Sigmoid colon (tissue), 4 donors: ENCODE results near the gene GSG1L.

Source experiments
- EP300 ChIP-seq, 4 donors: sonication (generic); formaldehyde crosslinking; IDR thresholded peaks; one replicate each; pipeline ENCODE4 v1.6.1; 2017; ENCODE audit warnings: antibody characterized with exemption in 4 of 4
- POLR2AphosphoS5 ChIP-seq, 4 donors: sonication (generic); formaldehyde crosslinking; IDR thresholded peaks; one replicate each; pipeline ENCODE4 v1.6.1; 2017; ENCODE audit warnings: antibody characterized with exemption in 4 of 4
- TF ChIP-seq, protein P1 (sequence below), 4 experiments: fragments of 450-650 bp in 3 of 4; fragments of 200-600 bp in 1 of 4; IDR thresholded peaks; one replicate each; pipeline ENCODE4 v1.5.1; 2016 to 2019; ENCODE audit warnings: antibody characterized with exemption in 4 of 4, mild to moderate bottlenecking in 3 of 4, moderate library complexity in 2 of 4

DNA sequence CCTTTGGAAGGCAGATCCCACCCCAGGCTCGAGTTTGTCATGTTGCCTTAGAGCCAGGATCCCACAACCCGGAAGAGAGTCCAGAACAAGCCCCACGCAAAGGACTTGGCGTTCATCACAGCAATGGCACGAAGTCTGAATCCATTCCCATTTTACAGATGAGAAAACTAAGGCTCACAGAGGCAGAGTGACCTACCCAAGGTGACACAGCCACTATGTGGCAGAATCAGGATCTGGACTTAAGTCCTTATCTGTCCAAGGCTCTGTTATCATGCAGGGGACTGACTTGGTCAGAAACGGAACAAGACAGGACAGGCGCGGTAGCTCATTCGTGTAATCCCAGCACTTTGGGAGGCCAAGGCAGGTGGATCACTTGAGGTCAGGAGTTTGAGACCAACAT is 86.5 kb downstream of the GSG1L start:
- TF ChIP-seq EP300 (IDR thresholded peaks at IDR 0.05) (no peak), POLR2AphosphoS5 (IDR thresholded peaks at IDR 0.05) (no peak)
- TF ChIP-seq, protein P1, sequence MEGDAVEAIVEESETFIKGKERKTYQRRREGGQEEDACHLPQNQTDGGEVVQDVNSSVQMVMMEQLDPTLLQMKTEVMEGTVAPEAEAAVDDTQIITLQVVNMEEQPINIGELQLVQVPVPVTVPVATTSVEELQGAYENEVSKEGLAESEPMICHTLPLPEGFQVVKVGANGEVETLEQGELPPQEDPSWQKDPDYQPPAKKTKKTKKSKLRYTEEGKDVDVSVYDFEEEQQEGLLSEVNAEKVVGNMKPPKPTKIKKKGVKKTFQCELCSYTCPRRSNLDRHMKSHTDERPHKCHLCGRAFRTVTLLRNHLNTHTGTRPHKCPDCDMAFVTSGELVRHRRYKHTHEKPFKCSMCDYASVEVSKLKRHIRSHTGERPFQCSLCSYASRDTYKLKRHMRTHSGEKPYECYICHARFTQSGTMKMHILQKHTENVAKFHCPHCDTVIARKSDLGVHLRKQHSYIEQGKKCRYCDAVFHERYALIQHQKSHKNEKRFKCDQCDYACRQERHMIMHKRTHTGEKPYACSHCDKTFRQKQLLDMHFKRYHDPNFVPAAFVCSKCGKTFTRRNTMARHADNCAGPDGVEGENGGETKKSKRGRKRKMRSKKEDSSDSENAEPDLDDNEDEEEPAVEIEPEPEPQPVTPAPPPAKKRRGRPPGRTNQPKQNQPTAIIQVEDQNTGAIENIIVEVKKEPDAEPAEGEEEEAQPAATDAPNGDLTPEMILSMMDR (IDR thresholded peaks at IDR 0.05), result no peak
